Skeletal muscle tissue (tissue), 4 donors: Measurements from ENCODE around the gene AKNA. TPM values are rescaled to one million over a fixed set of nuclear protein-coding genes. Genes with fewer than 3 reads are reported as not detected.

Source experiments
- H3K27ac ChIP-seq: one replicate; pipeline ENCODE4 v1.7.0; 2013; ENCODE audit warnings: mild to moderate bottlenecking, low read depth, low read length, inconsistent platforms
- H3K27me3 ChIP-seq, 3 donors: one replicate each; pipeline ENCODE4 v1.7.0; 2013; ENCODE audit warnings: low read length in 3 of 3; ENCODE audit not compliant: control insufficient read depth in 3 of 3, insufficient read depth in 3 of 3
- H3K36me3 ChIP-seq, 3 donors: one replicate each; pipeline ENCODE4 v1.7.0; 2013; ENCODE audit warnings: low read length in 3 of 3; ENCODE audit not compliant: control insufficient read depth in 3 of 3, insufficient read depth in 3 of 3
- H3K4me1 ChIP-seq, 3 donors: one replicate each; pipeline ENCODE4 v1.7.0; 2013; ENCODE audit warnings: low read length in 3 of 3, mild to moderate bottlenecking in 3 of 3; ENCODE audit not compliant: control insufficient read depth in 3 of 3, insufficient read depth in 3 of 3
- H3K4me3 ChIP-seq, 3 donors: one replicate each; pipeline ENCODE4 v1.7.0; 2013; ENCODE audit warnings: low read length in 3 of 3
- H3K9ac ChIP-seq, 3 donors: one replicate each; pipeline ENCODE4 v1.7.0; 2013; ENCODE audit warnings: low read length in 3 of 3, mild to moderate bottlenecking in 3 of 3, moderate library complexity in 2 of 3, low read depth in 1 of 3
- H3K9me3 ChIP-seq, 3 donors: one replicate each; pipeline ENCODE4 v1.7.0; 2013; ENCODE audit warnings: low read length in 3 of 3; ENCODE audit not compliant: control insufficient read depth in 3 of 3
- total RNA-seq: library from RNA; depleted of rRNA; stranded (reverse); fragments of >200 nt; gene quantifications from one replicate; pipeline ENCODE4 v1.2.3, GENCODE V29; 2014
- donor health status: Osteomylitis.

The AKNA gene
- total RNA-seq, 1 donor from 2014 or later = 6.3 TPM

GRCh38 chr9:114409103-114409780, 21.5 kb upstream of the AKNA start:
- no peaks in the 10 kb centered on the region for H3K9me3 ChIP-seq
- H3K27me3 ChIP-seq = no peaks in the 10 kb centered on the region
- peaks cover 0 to 6% (median 2%) of the 10 kb centered on the region in 3 donors for H3K4me1 ChIP-seq
- H3K4me3 ChIP-seq = no peak overlapping the region
- H3K27ac ChIP-seq = no peak overlapping the region
- no peaks in the 10 kb centered on the region for H3K36me3 ChIP-seq
- no peak overlapping the region for H3K9ac ChIP-seq

GRCh38 chr9:114408645-114409044, 20.9 kb upstream of the AKNA start:
- Histone ChIP-seq H3K4me1 (peaks cover 0 to 2% (median under 1%) of the 10 kb centered on the region in 3 donors), H3K9me3 (no peaks in the 10 kb centered on the region), H3K4me3 (no peak overlapping the region), H3K27me3 (no peaks in the 10 kb centered on the region), H3K27ac (no peak overlapping the region), H3K36me3 (no peaks in the 10 kb centered on the region), H3K9ac (no peak overlapping the region)

GRCh38 chr9:114407889-114408288, 20.1 kb upstream of the AKNA start:
- H3K4me1 ChIP-seq = no peaks in the 10 kb centered on the region
- no peaks in the 10 kb centered on the region for H3K9me3 ChIP-seq
- H3K36me3 ChIP-seq = no peaks in the 10 kb centered on the region
- no peak overlapping the region for H3K4me3 ChIP-seq
- H3K27me3 ChIP-seq = no peaks in the 10 kb centered on the region
- no peak overlapping the region for H3K27ac ChIP-seq
- no peak overlapping the region for H3K9ac ChIP-seq

DNA sequence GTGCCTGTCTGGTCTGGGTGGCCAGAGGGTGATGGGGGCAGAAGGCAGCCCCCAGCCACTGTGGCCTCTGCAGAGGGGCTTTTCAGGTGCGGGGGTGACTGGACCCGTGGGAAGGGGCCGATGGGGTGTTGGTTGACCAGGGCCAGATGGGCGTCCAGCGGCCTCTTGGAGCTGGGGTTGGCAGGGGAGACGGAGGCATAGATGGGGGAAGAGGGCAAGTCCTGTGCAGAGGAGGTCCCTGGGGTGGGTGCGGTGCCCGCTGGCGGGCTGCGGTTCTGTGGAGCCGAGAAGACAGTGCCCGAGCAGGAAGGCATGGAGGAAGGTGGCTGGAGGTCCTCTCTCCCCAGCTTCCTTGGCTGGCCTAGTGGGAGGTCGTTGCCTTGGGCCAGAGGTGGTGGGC, 18.7 kb upstream of the AKNA start:
- Histone ChIP-seq H3K9ac (no peak overlapping the region), H3K4me1 (no peaks in the 10 kb centered on the region), H3K36me3 (no peaks in the 10 kb centered on the region), H3K4me3 (no peak overlapping the region), H3K27ac (no peak overlapping the region), H3K9me3 (no peaks in the 10 kb centered on the region), H3K27me3 (peaks cover 0 to 3% (median 0%) of the 10 kb centered on the region in 3 donors)

DNA sequence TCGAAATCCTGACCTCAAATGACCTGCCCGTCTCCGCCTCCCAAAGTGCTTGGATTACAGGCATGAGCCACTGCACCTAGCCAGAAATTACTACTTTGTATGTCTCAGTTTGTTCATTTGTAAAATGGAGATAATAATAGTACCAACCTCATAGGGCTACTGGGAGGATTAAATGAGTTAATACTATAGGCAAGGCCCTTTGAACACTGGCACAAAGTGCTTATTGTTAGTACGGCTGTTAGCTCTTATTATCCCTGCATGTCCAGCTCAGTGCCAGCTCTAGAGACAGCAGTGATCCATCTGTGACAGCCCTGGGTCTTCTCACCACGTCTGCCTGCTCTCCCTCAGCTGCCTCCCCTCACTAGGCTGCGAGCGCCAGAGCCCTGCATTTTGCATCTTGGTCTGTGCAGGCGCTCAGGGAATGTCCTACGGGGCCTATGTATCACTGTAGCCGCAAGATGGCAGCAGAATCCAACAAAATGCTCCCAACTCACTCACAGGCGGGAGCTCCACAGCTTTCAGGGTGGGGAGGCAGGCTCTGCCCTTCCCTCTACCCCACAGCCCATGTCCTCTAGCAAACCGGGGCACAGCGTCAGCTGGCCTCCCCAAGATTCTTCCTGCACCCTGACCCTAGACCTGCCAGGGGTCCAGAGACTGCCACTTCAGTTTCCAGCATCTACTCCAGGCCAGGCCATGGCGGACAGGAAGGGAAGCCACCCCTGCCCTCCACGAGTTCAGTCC, 17.7 kb upstream of the AKNA start:
- Histone ChIP-seq H3K4me1 (no peaks in the 10 kb centered on the region), H3K27me3 (peaks cover 0 to 3% (median 0%) of the 10 kb centered on the region in 3 donors), H3K27ac (no peak overlapping the region), H3K9me3 (no peaks in the 10 kb centered on the region), H3K36me3 (no peaks in the 10 kb centered on the region), H3K4me3 (no peak overlapping the region), H3K9ac (no peak overlapping the region)

DNA sequence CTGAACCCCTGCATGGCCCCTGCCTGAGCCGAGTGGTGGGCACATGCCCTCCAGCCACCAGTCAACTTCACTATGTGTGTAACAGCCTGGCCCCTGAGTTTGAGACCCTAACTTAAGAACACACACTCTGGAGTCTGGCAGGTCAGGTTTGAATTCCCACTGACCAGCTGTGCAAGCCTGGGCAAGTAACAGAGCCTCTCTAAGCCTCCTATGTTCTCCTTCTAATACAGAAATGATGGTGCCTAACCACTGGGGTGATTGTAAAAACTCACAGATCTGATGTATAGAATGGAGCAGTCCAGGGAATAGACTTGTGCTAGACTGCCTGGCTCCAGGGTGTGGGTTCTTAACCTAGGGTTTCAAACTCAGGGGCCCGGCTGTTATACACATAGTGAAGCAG, 16.7 kb upstream of the AKNA start:
- Histone ChIP-seq H3K4me1 (no peaks in the 10 kb centered on the region), H3K36me3 (no peaks in the 10 kb centered on the region), H3K27ac (no peak overlapping the region), H3K4me3 (no peak overlapping the region), H3K9ac (no peak overlapping the region), H3K27me3 (peaks cover 0 to 6% (median 0%) of the 10 kb centered on the region in 3 donors), H3K9me3 (no peaks in the 10 kb centered on the region)

GRCh38 chr9:114403153-114403756, 15.5 kb upstream of the AKNA start:
- no peak overlapping the region for H3K4me3 ChIP-seq
- peaks cover 0 to 3% (median 2%) of the 10 kb centered on the region in 3 donors for H3K4me1 ChIP-seq
- H3K9me3 ChIP-seq = no peaks in the 10 kb centered on the region
- H3K27ac ChIP-seq = no peak overlapping the region
- peaks cover 0 to 9% (median 0%) of the 10 kb centered on the region in 3 donors for H3K27me3 ChIP-seq
- no peaks in the 10 kb centered on the region for H3K36me3 ChIP-seq
- no peak overlapping the region for H3K9ac ChIP-seq

DNA sequence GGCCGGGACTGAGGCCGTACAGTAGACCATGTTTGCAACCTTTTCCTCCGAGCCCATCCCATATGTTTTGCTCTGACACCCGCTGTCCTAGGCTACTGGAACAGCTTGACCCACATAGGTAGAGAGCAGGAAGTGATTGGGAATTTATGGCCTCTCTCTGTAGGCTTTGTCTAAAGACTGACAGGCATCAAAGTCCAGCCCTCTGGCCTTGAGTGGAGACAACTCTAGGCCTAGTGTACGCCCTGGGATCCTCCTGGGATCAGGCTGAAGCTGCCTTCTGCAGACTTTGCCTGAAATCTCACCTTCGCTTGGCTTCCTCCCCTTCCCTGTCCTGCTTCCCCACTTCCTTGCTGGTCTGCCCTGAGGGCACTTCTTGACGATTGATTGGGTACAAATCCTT, 13.6 kb upstream of the AKNA start:
- no peaks in the 10 kb centered on the region for H3K36me3 ChIP-seq
- H3K27ac ChIP-seq = no peak overlapping the region
- H3K9me3 ChIP-seq = no peaks in the 10 kb centered on the region
- peaks cover 0 to 9% (median 0%) of the 10 kb centered on the region in 3 donors for H3K27me3 ChIP-seq
- H3K4me3 ChIP-seq = no peak overlapping the region
- no peak overlapping the region for H3K9ac ChIP-seq
- H3K4me1 ChIP-seq = peaks cover 10 to 15% (median 12%) of the 10 kb centered on the region in 3 donors

GRCh38 chr9:114400772-114401171, 13.0 kb upstream of the AKNA start:
- Histone ChIP-seq H3K9me3 (no peaks in the 10 kb centered on the region), H3K27me3 (peaks cover 0 to 9% (median 0%) of the 10 kb centered on the region in 3 donors), H3K4me1 (peaks cover 10 to 16% (median 12%) of the 10 kb centered on the region in 3 donors), H3K9ac (no peak overlapping the region), H3K36me3 (no peaks in the 10 kb centered on the region), H3K4me3 (no peak overlapping the region), H3K27ac (no peak overlapping the region)

- Histone ChIP-seq H3K4me3 (no peak overlapping the region), H3K9ac (no peak overlapping the region), H3K36me3 (no peaks in the 10 kb centered on the region), H3K9me3 (no peaks in the 10 kb centered on the region), H3K27me3 (peaks cover 0 to 9% (median 0%) of the 10 kb centered on the region in 3 donors), H3K4me1 (peaks cover 12 to 20% (median 12%) of the 10 kb centered on the region in 3 donors), H3K27ac (no peak overlapping the region)
Observed at GRCh38 chr9:114400219-114400618, 12.4 kb upstream of the AKNA start.
